HepG2 (cell line): ENCODE data around the gene MYO7A. TPM values are rescaled to one million over a fixed set of nuclear protein-coding genes. Genes with fewer than 3 reads are reported as not detected.

Source experiments
- ATAC-seq: fragments of 200-7000 bp; cut with Tn5 transposase; 3 replicates; pipeline ENCODE4 v1.9.1; 2020; ENCODE audit warnings: mild to moderate bottlenecking, moderate library complexity
- BruUV-seq: library from RNA; stranded (reverse); fragments of 400-500 nt; replicated peaks from 2 replicates; lab custom pipeline; 2021; lab: Mats Ljungman, UMichigan
- CTCF ChIA-PET: fragments of 300-600 bp; formaldehyde crosslinking; extraction: SDS; loops from one replicate; lab custom pipeline; 2021; ENCODE audit warnings: low total read pairs, inconsistent platforms, low intra/inter-chr PET ratio; lab: Yijun Ruan, JAX
- POLR2A ChIA-PET: fragments of 350-600 bp; sonication (Branson Sonifier 250); formaldehyde crosslinking; loops from one replicate; lab custom pipeline; 2020; ENCODE audit warnings: antibody characterized with exemption, inconsistent platforms; lab: Yijun Ruan, JAX
- DNase-seq: peaks from one replicate; pipeline ENCODE4 v3.0.0-alpha.2; 2015; ENCODE audit warnings: low spot score
- FAIRE-seq: peaks from 3 replicates; lab custom pipeline; 2011; peaks lifted over from hg19 to GRCh38; lab: Jason Lieb, UNC
- H2AFZ ChIP-seq: one replicate; pipeline ENCODE4 v1.6.1; 2011; ENCODE audit warnings: low read length, inconsistent platforms
- H3K27ac ChIP-seq: fragments of 300-600 bp; 3 replicates; pipeline ENCODE4 v1.8.0; 2011; ENCODE audit warnings: mixed run types, mild to moderate bottlenecking, mixed read lengths, low read length, inconsistent platforms; ENCODE audit not compliant: insufficient read depth; ENCODE audit errors: extremely low read length
- H3K27me3 ChIP-seq, 2 experiments: fragments of 200-600 bp in 1 of 2; 2 replicates in 1 of 2; 3 replicates in 1 of 2; pipeline versions ENCODE4 v1.6.0 to v1.8.0; 2011; ENCODE audit warnings: low read length in 2 of 2, mild to moderate bottlenecking in 2 of 2, moderate library complexity in 2 of 2, inconsistent platforms in 1 of 2; ENCODE audit not compliant: insufficient read depth in 2 of 2, control insufficient read depth in 1 of 2
- H3K36me3 ChIP-seq, 2 experiments: fragments of 200-600 bp in 1 of 2; replicated peaks in 1 of 2; 2 replicates in 1 of 2; 3 replicates in 1 of 2; pipeline versions ENCODE4 v1.5.1 to v1.8.0; 2011; ENCODE audit warnings: low read length in 2 of 2, inconsistent platforms in 1 of 2; ENCODE audit not compliant: insufficient read depth in 2 of 2, control insufficient read depth in 1 of 2
- H3K4me1 ChIP-seq: 2 replicates; pipeline ENCODE4 v1.5.1; 2012; ENCODE audit warnings: low read length, inconsistent platforms; ENCODE audit not compliant: insufficient read depth
- H3K4me2 ChIP-seq: 2 replicates; pipeline ENCODE4 v1.6.0; 2011; ENCODE audit warnings: low read depth, low read length, inconsistent platforms
- H3K4me3 ChIP-seq, 3 experiments: fragments of 200-600 bp in 1 of 3; sonication (generic), shearing (Covaris generic) in 1 of 3; replicated peaks in 1 of 3; 2 replicates each; pipeline ENCODE4 v1.5.1; 2011 to 2016; ENCODE audit warnings: low read length in 3 of 3, inconsistent platforms in 2 of 3, low read depth in 2 of 3, mild to moderate bottlenecking in 2 of 3, control low read depth in 1 of 3, mixed read lengths in 1 of 3; ENCODE audit not compliant: insufficient read depth in 1 of 3
- H3K79me2 ChIP-seq: one replicate; pipeline ENCODE4 v1.6.1; 2011; ENCODE audit warnings: low read length, inconsistent platforms; ENCODE audit not compliant: insufficient read depth
- H3K9ac ChIP-seq: 2 replicates; pipeline ENCODE4 v1.6.0; 2011; ENCODE audit warnings: mild to moderate bottlenecking, low read depth, low read length, inconsistent platforms; ENCODE audit not compliant: insufficient read depth
- H3K9me3 ChIP-seq: 2 replicates; pipeline ENCODE4 v1.5.1; 2012; ENCODE audit warnings: mild to moderate bottlenecking, low read length
- H4K20me1 ChIP-seq: 2 replicates; pipeline ENCODE4 v1.6.0; 2011; ENCODE audit warnings: inconsistent platforms, mild to moderate bottlenecking, low read length, moderate library complexity; ENCODE audit not compliant: insufficient read depth
- ATF7 ChIP-seq, 2 experiments: fragments of 450-650 bp in 1 of 2; sonication (generic) in 1 of 2; formaldehyde crosslinking in 1 of 2; IDR thresholded peaks; 2 replicates each; pipeline versions ENCODE4 v1.4.0 to v1.6.1; 2016 to 2020; ENCODE audit warnings: antibody characterized with exemption in 1 of 2, mild to moderate bottlenecking in 1 of 2, missing genetic modification reagents in 1 of 2
- ATM ChIP-seq: fragments of 450-650 bp; IDR thresholded peaks from 2 replicates; pipeline ENCODE4 v1.7.1; 2017; ENCODE audit warnings: mild to moderate bottlenecking, borderline replicate concordance
- HES4 ChIP-seq: sonication (generic); formaldehyde crosslinking; IDR thresholded peaks from 2 replicates; pipeline ENCODE4 v1.9.0; 2021; ENCODE audit warnings: mild to moderate bottlenecking, missing genetic modification reagents, borderline replicate concordance
- HMG20B ChIP-seq: conservative IDR thresholded peaks from 2 replicates; pipeline ENCODE4 v1.6.1; 2016; ENCODE audit warnings: missing genetic modification reagents, missing compliant biosample characterization
- IRF2 ChIP-seq: IDR thresholded peaks from 2 replicates; pipeline ENCODE4 v1.6.1; 2018; ENCODE audit warnings: missing genetic modification reagents, missing compliant biosample characterization
- MAFK ChIP-seq, 2 experiments: IDR thresholded peaks in 1 of 2; conservative IDR thresholded peaks in 1 of 2; 2 replicates each; pipeline ENCODE4 v1.6.1; 2011; ENCODE audit warnings: improper control_type of control experiment in 2 of 2, low read length in 2 of 2
- U2AF1 ChIP-seq: fragments of 200-400 bp; formaldehyde crosslinking; optimal IDR thresholded peaks from 2 replicates; pipeline ENCODE3; 2017; ENCODE audit warnings: mild to moderate bottlenecking, low read depth, low read length
- ZNF337 ChIP-seq: sonication (generic); formaldehyde crosslinking; IDR thresholded peaks from 2 replicates; pipeline ENCODE4 v1.5.1; 2020; ENCODE audit warnings: missing genetic modification reagents, low read depth, mild to moderate bottlenecking, borderline replicate concordance
- ZNF580 ChIP-seq: IDR thresholded peaks from 2 replicates; pipeline ENCODE4 v1.6.1; 2016; ENCODE audit warnings: low read depth, borderline replicate concordance
- ZNF782 ChIP-seq: sonication (generic); formaldehyde crosslinking; IDR thresholded peaks from 2 replicates; pipeline ENCODE4 v1.4.0; 2020; ENCODE audit warnings: missing genetic modification reagents, mild to moderate bottlenecking, borderline replicate concordance
- WGBS: methylation state at CpG from one replicate; pipeline ENCODE4 v1.1.6; 2017; ENCODE audit warnings: low lambda C conversion rate; 5-methylcytosine and 5-hydroxymethylcytosine counted together
- in situ Hi-C: cut with HindIII; loops from 2 replicates; pipeline ENCODE4 v1.10.0; 2017; ENCODE audit warnings: low pct_unique_long_range_greater_than_20kb; ENCODE audit not compliant: extremely low pct_ligation_motif_present
- intact Hi-C: fragments of 100-400 bp; cut with micrococcal nuclease; formaldehyde crosslinking; loops from one replicate; pipeline ENCODE4 v1.10.0; 2022; ENCODE audit not compliant: unreplicated experiment
- polyA plus RNA-seq, 8 experiments: library from polyadenylated mRNA; depleted of rRNA in 3 of 8; stranded (reverse) in 7 of 8; unstranded in 1 of 8; fragments of >200 nt; fragmentation: Illumina TruSeq in 4 of 8; extraction: Trizol in 4 of 8; gene quantifications; 2 replicates each; pipeline versions ENCODE4 v1.2.1 to v1.2.3, GENCODE V29; 2011 to 2016; ENCODE audit warnings: low read depth in 4 of 8, missing spikeins in 1 of 8, mixed read lengths in 1 of 8; ENCODE audit not compliant: insufficient read depth in 1 of 8
- total RNA-seq, 5 experiments: library from RNA; depleted of rRNA; stranded (reverse); fragments of >200 nt; fragmentation: Illumina TruSeq; extraction: Trizol; gene quantifications; 2 replicates each; pipeline ENCODE4 v1.2.3, GENCODE V29; 2016; ENCODE audit warnings: low read depth in 1 of 5
- TF ChIP-seq, protein P1 (sequence below): IDR thresholded peaks from 2 replicates; pipeline ENCODE4 v1.6.1; 2016; ENCODE audit warnings: missing genetic modification reagents, missing compliant biosample characterization
- TF ChIP-seq, protein P2 (sequence below): IDR thresholded peaks from 2 replicates; pipeline ENCODE4 v1.6.1; 2018; ENCODE audit warnings: missing genetic modification reagents, mild to moderate bottlenecking, missing compliant biosample characterization
- TF ChIP-seq, protein P3 (sequence below): sonication (generic); IDR thresholded peaks from 2 replicates; pipeline ENCODE4 v1.6.1; 2016; ENCODE audit warnings: low read depth, borderline replicate concordance

Gene MYO7A
- total and polyA plus RNA-seq, 2 of the 13 experiments (the other 11 are each of a cell fraction or from before 2014, with no cell fraction given), result 7.5 to 10.0 TPM

DNA sequence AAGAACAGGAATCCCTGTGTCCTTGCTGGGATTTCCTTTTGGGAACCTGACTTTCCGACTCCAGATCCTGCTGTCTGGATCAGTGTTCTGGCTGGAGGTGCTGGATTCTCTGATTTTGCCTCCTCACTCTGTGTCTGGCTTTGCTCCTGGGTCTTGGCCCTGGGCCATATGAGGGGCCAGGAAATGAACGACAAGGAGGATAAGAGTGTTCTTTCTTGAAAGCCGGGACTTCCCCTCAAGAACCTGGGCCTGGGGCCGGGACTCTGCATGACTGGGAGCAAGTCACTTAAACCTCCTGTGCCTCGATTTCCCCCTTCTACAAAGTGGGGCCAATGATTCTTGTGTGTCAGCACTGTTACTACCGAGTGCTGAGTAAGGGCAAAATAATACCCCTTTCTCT is 2.9 kb upstream of the MYO7A start:
- H3K27ac ChIP-seq, result no peak overlapping the region
- H4K20me1 ChIP-seq, result no peaks in the 10 kb centered on the region
- no peak overlapping the region for H2AFZ ChIP-seq
- H3K4me2 ChIP-seq, result no peak overlapping the region
- in situ Hi-C loops (loop anchor here (5.0 kb wide), 1 partner anchor 62 kb away; no protein-coding TSS in a partner anchor), intact Hi-C loops (no loop called here)
- H3K79me2 ChIP-seq, result no peaks in the 10 kb centered on the region
- no peaks in the 10 kb centered on the region for H3K9me3 ChIP-seq
- ChIA-PET POLR2A (no interaction called here), CTCF (interaction anchor here (5.0 kb wide), 1 partner anchor 62 kb away, joined by 150 read pairs; no protein-coding TSS in a partner anchor)
- H3K27me3 ChIP-seq, result peaks cover 0 to 13% of the 10 kb centered on the region in 2 experiments; a peak in 2 of 5 replicates
- DNase-seq, result no peak
- no peak for ATAC-seq
- no peaks in the 10 kb centered on the region for H3K36me3 ChIP-seq
- peaks cover 37% of the 10 kb centered on the region for H3K4me1 ChIP-seq
- no peak overlapping the region for H3K9ac ChIP-seq
- TF ChIP-seq MAFK (conservative IDR thresholded peaks at IDR 0.05 in 1 of 2, IDR thresholded peaks at IDR 0.05 in 1 of 2; ENCODE audit: low read length in 2 of 2) (peak in 1 of 2 experiments; percentile 49; a peak in 1 of 4 replicates), ZNF337 (CRISPR knock-in tag) (no peak)
- FAIRE-seq, result no peak
- BruUV-seq, result no TSS peak
- no peak overlapping the region for H3K4me3 ChIP-seq
- WGBS, result 39% methylated on average over 3 of the region's 6 CpGs

- intact Hi-C loops (loop anchor here (2.0 kb wide), 1 partner anchor 423 kb away; no protein-coding TSS in a partner anchor), in situ Hi-C loops (loop anchor here (5.0 kb wide), 1 partner anchor 62 kb away; no protein-coding TSS in a partner anchor)
- Histone ChIP-seq H3K27me3 (peaks cover 0 to 13% of the 10 kb centered on the region in 2 experiments; a peak in 2 of 5 replicates), H3K27ac (no peak overlapping the region), H3K4me3 (no peak overlapping the region), H3K9me3 (no peaks in the 10 kb centered on the region), H2AFZ (no peak overlapping the region), H3K4me2 (no peak overlapping the region), H3K4me1 (peaks cover 42% of the 10 kb centered on the region), H3K79me2 (no peaks in the 10 kb centered on the region), H4K20me1 (no peaks in the 10 kb centered on the region), H3K9ac (no peak overlapping the region), H3K36me3 (no peaks in the 10 kb centered on the region)
- FAIRE-seq (no peak), ATAC-seq (no peak), DNase-seq (no peak)
- no TSS peak for BruUV-seq
- ChIA-PET POLR2A (interaction anchor here (3.1 kb wide), 1 partner anchor 48 kb away, joined by 12 read pairs; no protein-coding TSS in a partner anchor), CTCF (interaction anchor here (2.6 to 5.0 kb wide), 2 partner anchors 62 to 67 kb away, joined by 15 to 150 read pairs; no protein-coding TSS in a partner anchor)
- 25% methylated on average over 4 of the region's 4 CpGs for WGBS
- TF ChIP-seq, protein P1, sequence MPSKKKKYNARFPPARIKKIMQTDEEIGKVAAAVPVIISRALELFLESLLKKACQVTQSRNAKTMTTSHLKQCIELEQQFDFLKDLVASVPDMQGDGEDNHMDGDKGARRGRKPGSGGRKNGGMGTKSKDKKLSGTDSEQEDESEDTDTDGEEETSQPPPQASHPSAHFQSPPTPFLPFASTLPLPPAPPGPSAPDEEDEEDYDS (CRISPR knock-in tag), result no peak
- TF ChIP-seq, protein P2, sequence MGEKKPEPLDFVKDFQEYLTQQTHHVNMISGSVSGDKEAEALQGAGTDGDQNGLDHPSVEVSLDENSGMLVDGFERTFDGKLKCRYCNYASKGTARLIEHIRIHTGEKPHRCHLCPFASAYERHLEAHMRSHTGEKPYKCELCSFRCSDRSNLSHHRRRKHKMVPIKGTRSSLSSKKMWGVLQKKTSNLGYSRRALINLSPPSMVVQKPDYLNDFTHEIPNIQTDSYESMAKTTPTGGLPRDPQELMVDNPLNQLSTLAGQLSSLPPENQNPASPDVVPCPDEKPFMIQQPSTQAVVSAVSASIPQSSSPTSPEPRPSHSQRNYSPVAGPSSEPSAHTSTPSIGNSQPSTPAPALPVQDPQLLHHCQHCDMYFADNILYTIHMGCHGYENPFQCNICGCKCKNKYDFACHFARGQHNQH (CRISPR knock-in tag), result no peak
- TF ChIP-seq ATM, result no peak
- TF ChIP-seq U2AF1, result no peak
- TF ChIP-seq ZNF580 (CRISPR knock-in tag), result no peak
- TF ChIP-seq IRF2 (CRISPR knock-in tag), result no peak
- TF ChIP-seq ATF7 (IDR thresholded peaks at IDR 0.05), result no peak
- no peak for TF ChIP-seq ATF7 (CRISPR knock-in tag; IDR thresholded peaks at IDR 0.05)
- TF ChIP-seq HES4, result no peak
- TF ChIP-seq HMG20B (CRISPR knock-in tag), result no peak
- TF ChIP-seq, protein P3, sequence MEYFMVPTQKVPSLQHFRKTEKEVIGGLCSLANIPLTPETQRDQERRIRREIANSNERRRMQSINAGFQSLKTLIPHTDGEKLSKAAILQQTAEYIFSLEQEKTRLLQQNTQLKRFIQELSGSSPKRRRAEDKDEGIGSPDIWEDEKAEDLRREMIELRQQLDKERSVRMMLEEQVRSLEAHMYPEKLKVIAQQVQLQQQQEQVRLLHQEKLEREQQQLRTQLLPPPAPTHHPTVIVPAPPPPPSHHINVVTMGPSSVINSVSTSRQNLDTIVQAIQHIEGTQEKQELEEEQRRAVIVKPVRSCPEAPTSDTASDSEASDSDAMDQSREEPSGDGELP, result no peak
- no peak for TF ChIP-seq ZNF782 (CRISPR knock-in tag)
Observed at GRCh38 chr11:77125695-77126094, 2.4 kb upstream of the MYO7A start.
